ENCODE results near the gene IFNGR1. TPM values are rescaled to one million over a fixed set of nuclear protein-coding genes. Genes with fewer than 3 reads are reported as not detected.

The IFNGR1 gene
- total and polyA plus RNA-seq, 2 of the 13 experiments (the other 11 are each of a cell fraction or from before 2014, with no cell fraction given): 82.8 to 87.8 TPM

DNA sequence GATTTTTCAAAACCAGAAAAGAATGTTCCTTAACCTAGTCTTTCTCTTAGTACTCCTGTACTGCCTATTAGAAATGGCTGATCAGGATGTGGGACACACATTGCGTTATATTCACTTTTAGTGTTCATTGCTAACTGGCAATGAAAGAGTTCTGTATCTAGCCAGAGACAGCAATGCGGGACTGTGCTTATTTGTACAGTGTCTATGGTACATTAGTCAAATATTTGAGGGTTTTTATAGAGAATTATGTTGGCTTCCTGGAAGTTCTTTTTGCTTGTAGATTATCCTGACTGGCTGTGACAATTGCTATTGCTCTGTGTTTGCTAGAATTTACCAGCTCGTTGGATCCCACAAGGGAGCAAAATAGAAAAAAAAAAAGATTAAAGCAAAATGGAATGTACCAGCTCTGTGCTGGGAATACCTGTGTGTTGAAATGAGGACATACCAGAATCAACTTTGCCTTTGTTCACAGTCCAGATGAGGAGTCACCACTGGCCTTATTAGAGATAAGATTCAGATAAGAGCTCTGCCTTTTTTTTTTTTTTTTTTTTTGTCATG lies 22.4 kb upstream of the IFNGR1 start (continued):
- TF ChIP-seq, protein P1, sequence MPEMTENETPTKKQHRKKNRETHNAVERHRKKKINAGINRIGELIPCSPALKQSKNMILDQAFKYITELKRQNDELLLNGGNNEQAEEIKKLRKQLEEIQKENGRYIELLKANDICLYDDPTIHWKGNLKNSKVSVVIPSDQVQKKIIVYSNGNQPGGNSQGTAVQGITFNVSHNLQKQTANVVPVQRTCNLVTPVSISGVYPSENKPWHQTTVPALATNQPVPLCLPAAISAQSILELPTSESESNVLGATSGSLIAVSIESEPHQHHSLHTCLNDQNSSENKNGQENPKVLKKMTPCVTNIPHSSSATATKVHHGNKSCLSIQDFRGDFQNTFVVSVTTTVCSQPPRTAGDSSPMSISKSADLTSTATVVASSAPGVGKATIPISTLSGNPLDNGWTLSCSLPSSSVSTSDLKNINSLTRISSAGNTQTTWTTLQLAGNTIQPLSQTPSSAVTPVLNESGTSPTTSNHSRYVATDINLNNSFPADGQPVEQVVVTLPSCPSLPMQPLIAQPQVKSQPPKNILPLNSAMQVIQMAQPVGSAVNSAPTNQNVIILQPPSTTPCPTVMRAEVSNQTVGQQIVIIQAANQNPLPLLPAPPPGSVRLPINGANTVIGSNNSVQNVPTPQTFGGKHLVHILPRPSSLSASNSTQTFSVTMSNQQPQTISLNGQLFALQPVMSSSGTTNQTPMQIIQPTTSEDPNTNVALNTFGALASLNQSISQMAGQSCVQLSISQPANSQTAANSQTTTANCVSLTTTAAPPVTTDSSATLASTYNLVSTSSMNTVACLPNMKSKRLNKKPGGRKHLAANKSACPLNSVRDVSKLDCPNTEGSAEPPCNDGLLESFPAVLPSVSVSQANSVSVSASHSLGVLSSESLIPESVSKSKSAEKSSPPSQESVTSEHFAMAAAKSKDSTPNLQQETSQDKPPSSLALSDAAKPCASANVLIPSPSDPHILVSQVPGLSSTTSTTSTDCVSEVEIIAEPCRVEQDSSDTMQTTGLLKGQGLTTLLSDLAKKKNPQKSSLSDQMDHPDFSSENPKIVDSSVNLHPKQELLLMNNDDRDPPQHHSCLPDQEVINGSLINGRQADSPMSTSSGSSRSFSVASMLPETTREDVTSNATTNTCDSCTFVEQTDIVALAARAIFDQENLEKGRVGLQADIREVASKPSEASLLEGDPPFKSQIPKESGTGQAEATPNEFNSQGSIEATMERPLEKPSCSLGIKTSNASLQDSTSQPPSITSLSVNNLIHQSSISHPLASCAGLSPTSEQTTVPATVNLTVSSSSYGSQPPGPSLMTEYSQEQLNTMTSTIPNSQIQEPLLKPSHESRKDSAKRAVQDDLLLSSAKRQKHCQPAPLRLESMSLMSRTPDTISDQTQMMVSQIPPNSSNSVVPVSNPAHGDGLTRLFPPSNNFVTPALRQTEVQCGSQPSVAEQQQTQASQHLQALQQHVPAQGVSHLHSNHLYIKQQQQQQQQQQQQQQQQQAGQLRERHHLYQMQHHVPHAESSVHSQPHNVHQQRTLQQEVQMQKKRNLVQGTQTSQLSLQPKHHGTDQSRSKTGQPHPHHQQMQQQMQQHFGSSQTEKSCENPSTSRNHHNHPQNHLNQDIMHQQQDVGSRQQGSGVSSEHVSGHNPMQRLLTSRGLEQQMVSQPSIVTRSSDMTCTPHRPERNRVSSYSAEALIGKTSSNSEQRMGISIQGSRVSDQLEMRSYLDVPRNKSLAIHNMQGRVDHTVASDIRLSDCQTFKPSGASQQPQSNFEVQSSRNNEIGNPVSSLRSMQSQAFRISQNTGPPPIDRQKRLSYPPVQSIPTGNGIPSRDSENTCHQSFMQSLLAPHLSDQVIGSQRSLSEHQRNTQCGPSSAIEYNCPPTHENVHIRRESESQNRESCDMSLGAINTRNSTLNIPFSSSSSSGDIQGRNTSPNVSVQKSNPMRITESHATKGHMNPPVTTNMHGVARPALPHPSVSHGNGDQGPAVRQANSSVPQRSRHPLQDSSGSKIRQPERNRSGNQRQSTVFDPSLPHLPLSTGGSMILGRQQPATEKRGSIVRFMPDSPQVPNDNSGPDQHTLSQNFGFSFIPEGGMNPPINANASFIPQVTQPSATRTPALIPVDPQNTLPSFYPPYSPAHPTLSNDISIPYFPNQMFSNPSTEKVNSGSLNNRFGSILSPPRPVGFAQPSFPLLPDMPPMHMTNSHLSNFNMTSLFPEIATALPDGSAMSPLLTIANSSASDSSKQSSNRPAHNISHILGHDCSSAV (CRISPR knock-in tag; IDR thresholded peaks at IDR 0.05; ENCODE audit: borderline replicate concordance): no peak
- TF ChIP-seq NFKBIZ (CRISPR knock-in tag; IDR thresholded peaks at IDR 0.05): 0 out of 2 replicates have a peak, but pooled peaks have one; percentile 43
- no peak for TF ChIP-seq SPEN (CRISPR knock-in tag; IDR thresholded peaks at IDR 0.05; ENCODE audit: low read depth)
- TF ChIP-seq FOXA1 (IDR thresholded peaks at IDR 0.05): no peak
- peak; percentile 64 for TF ChIP-seq FOXA1 (CRISPR knock-in tag; IDR thresholded peaks at IDR 0.05)
- TF ChIP-seq, protein P2, sequence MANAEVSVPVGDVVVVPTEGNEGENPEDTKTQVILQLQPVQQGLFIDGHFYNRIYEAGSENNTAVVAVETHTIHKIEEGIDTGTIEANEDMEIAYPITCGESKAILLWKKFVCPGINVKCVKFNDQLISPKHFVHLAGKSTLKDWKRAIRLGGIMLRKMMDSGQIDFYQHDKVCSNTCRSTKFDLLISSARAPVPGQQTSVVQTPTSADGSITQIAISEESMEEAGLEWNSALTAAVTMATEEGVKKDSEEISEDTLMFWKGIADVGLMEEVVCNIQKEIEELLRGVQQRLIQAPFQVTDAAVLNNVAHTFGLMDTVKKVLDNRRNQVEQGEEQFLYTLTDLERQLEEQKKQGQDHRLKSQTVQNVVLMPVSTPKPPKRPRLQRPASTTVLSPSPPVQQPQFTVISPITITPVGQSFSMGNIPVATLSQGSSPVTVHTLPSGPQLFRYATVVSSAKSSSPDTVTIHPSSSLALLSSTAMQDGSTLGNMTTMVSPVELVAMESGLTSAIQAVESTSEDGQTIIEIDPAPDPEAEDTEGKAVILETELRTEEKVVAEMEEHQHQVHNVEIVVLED (CRISPR knock-in tag; IDR thresholded peaks at IDR 0.05; ENCODE audit: borderline replicate concordance): peak; percentile 21; the same call in 1 of the 2 replicates
- TF ChIP-seq ZNF776 (CRISPR knock-in tag; IDR thresholded peaks at IDR 0.05): no peak
- TF ChIP-seq, protein P3, sequence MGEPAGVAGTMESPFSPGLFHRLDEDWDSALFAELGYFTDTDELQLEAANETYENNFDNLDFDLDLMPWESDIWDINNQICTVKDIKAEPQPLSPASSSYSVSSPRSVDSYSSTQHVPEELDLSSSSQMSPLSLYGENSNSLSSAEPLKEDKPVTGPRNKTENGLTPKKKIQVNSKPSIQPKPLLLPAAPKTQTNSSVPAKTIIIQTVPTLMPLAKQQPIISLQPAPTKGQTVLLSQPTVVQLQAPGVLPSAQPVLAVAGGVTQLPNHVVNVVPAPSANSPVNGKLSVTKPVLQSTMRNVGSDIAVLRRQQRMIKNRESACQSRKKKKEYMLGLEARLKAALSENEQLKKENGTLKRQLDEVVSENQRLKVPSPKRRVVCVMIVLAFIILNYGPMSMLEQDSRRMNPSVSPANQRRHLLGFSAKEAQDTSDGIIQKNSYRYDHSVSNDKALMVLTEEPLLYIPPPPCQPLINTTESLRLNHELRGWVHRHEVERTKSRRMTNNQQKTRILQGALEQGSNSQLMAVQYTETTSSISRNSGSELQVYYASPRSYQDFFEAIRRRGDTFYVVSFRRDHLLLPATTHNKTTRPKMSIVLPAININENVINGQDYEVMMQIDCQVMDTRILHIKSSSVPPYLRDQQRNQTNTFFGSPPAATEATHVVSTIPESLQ (CRISPR knock-in tag; conservative IDR thresholded peaks at IDR 0.05): no peak
- 0 out of 2 replicates have a peak, but pooled peaks have one; percentile 27 for TF ChIP-seq NAIF1 (CRISPR knock-in tag; IDR thresholded peaks at IDR 0.05; ENCODE audit: borderline replicate concordance)
- no peak for TF ChIP-seq JUND (CRISPR knock-in tag; IDR thresholded peaks at IDR 0.05)
- TF ChIP-seq STAG1 (CRISPR knock-in tag; IDR thresholded peaks at IDR 0.05): no peak
- TF ChIP-seq ZNF264 (CRISPR knock-in tag; IDR thresholded peaks at IDR 0.05): no peak
- TF ChIP-seq, protein P4, sequence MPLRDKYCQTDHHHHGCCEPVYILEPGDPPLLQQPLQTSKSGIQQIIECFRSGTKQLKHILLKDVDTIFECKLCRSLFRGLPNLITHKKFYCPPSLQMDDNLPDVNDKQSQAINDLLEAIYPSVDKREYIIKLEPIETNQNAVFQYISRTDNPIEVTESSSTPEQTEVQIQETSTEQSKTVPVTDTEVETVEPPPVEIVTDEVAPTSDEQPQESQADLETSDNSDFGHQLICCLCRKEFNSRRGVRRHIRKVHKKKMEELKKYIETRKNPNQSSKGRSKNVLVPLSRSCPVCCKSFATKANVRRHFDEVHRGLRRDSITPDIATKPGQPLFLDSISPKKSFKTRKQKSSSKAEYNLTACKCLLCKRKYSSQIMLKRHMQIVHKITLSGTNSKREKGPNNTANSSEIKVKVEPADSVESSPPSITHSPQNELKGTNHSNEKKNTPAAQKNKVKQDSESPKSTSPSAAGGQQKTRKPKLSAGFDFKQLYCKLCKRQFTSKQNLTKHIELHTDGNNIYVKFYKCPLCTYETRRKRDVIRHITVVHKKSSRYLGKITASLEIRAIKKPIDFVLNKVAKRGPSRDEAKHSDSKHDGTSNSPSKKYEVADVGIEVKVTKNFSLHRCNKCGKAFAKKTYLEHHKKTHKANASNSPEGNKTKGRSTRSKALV (CRISPR knock-in tag; IDR thresholded peaks at IDR 0.05): no peak
- TF ChIP-seq HNRNPUL1 (IDR thresholded peaks at IDR 0.05; ENCODE audit: low read depth, low read length): peak; percentile 77; the same call in 1 of the 2 replicates

All from HepG2 (cell line).